Common myeloid progenitor, CD34-positive (primary cell): ENCODE results near the gene SGTB.
"Not testable (repeated sequence)": the region's sequence is repeated elsewhere in the genome, so short reads cannot be mapped to it uniquely, and the experiment has no call there.

Source experiments
- CTCF ChIA-PET: fragments of 350-600 bp; sonication (Branson Sonifier 250); formaldehyde crosslinking; loops from one replicate; lab custom pipeline; 2021; ENCODE audit warnings: antibody characterized with exemption; lab: Charles Lee
- POLR2A ChIA-PET: fragments of 350-600 bp; sonication (Branson Sonifier 250); formaldehyde crosslinking; loops from one replicate; lab custom pipeline; 2021; ENCODE audit warnings: antibody characterized with exemption; lab: Charles Lee
- DNase-seq, 3 donors: peaks; one replicate each; pipeline versions ENCODE4 v3.0.0 to v3.0.0-alpha.2; 2013
- H3K27ac ChIP-seq, 2 experiments: 1 replicate in 1 of 2; 2 replicates in 1 of 2; pipeline ENCODE4 v1.7.0; 2013; ENCODE audit warnings: inconsistent platforms in 2 of 2, low read length in 2 of 2, mild to moderate bottlenecking in 2 of 2, low read depth in 1 of 2, moderate library complexity in 1 of 2; ENCODE audit not compliant: severe bottlenecking in 2 of 2, insufficient read depth in 1 of 2, poor library complexity in 1 of 2
- H3K27me3 ChIP-seq, 5 experiments: replicated peaks in 2 of 5; 1 replicate in 3 of 5; 2 replicates in 2 of 5; pipeline versions ENCODE4 v1.6.1 to v1.7.0; 2013; ENCODE audit warnings: low read length in 4 of 5, mild to moderate bottlenecking in 2 of 5, moderate library complexity in 2 of 5, inconsistent platforms in 1 of 5; ENCODE audit not compliant: insufficient read depth in 5 of 5, control insufficient read depth in 4 of 5
- H3K36me3 ChIP-seq, 4 experiments: 1 replicate in 2 of 4; 2 replicates in 2 of 4; pipeline versions ENCODE4 v1.6.1 to v1.7.0; 2013; ENCODE audit warnings: low read length in 3 of 4, control low read depth in 1 of 4, mild to moderate bottlenecking in 1 of 4; ENCODE audit not compliant: control insufficient read depth in 4 of 4, insufficient read depth in 4 of 4
- H3K4me1 ChIP-seq, 4 experiments: 1 replicate in 3 of 4; 2 replicates in 1 of 4; pipeline versions ENCODE4 v1.6.1 to v1.7.1; 2013; ENCODE audit warnings: low read length in 3 of 4, mild to moderate bottlenecking in 3 of 4, control low read depth in 1 of 4, inconsistent platforms in 1 of 4, moderate library complexity in 1 of 4; ENCODE audit not compliant: control insufficient read depth in 4 of 4, insufficient read depth in 4 of 4; ENCODE audit errors: control extremely low read depth in 1 of 4
- H3K4me3 ChIP-seq, 7 experiments: 1 replicate in 4 of 7; 2 replicates in 3 of 7; pipeline versions ENCODE4 v1.5.1 to v1.7.0; 2013; ENCODE audit warnings: mild to moderate bottlenecking in 7 of 7, low read length in 6 of 7, moderate library complexity in 6 of 7, inconsistent platforms in 2 of 7, low read depth in 2 of 7, control low read depth in 1 of 7; ENCODE audit not compliant: insufficient read depth in 4 of 7, control insufficient read depth in 1 of 7; ENCODE audit errors: extremely low read depth in 1 of 7
- H3K9me3 ChIP-seq, 5 experiments: 1 replicate in 4 of 5; 2 replicates in 1 of 5; pipeline versions ENCODE4 v1.6.1 to v1.7.1; 2013; ENCODE audit warnings: low read length in 4 of 5, mild to moderate bottlenecking in 2 of 5, inconsistent platforms in 1 of 5, low read depth in 1 of 5, moderate library complexity in 1 of 5; ENCODE audit not compliant: control insufficient read depth in 4 of 5, insufficient read depth in 2 of 5; ENCODE audit errors: control extremely low read depth in 1 of 5
- WGBS: methylation state at CpG from one replicate; pipeline ENCODE4 v1.1.5; 2013; ENCODE audit not compliant: insufficient coverage; 5-methylcytosine and 5-hydroxymethylcytosine counted together

SGTB gene

GRCh38 chr5:65624025-65624570 is 97.8 kb downstream of the SGTB start, which contains the start of gene TRIM23:
Gene TRIM23, minus strand, starts transcription at chr5:65624333. Its CDS starts 59 bp downstream, at chr5:65624274.
- H3K27ac ChIP-seq: peak within 1 kb of the TSS; percentile 88 to 93
- peak; percentile 94 to 97 (median 96) for DNase-seq
- no peaks in the 10 kb centered on the region for H3K27me3 ChIP-seq
- peaks cover 20 to 31% (median 25%) of the 10 kb centered on the region in 4 experiments for H3K4me1 ChIP-seq
- POLR2A ChIA-PET: interaction anchor here (0.9 kb wide), 1 partner anchor 75 kb away, joined by 3 read pairs; no protein-coding TSS in a partner anchor
- 0% methylated on average over 26 of the region's 32 CpGs for WGBS
- peak within 1 kb of the TSS; percentile 89 to 100 (median 98) for H3K4me3 ChIP-seq
- CTCF ChIA-PET: interaction anchor here (0.6 to 1.1 kb wide), 4 partner anchors 8 to 61 kb away, joined by 3 to 4 read pairs (median 3); partner anchors contain the start of genes CENPK and PPWD1
- no peaks in the 10 kb centered on the region for H3K9me3 ChIP-seq
- H3K36me3 ChIP-seq: peaks cover 0 to 4% (median 0%) of the 10 kb centered on the region in 4 experiments

- H3K4me1 ChIP-seq: peaks cover 20 to 31% (median 25%) of the 10 kb centered on the region in 4 experiments
- peak overlapping the region; percentile 89 to 100 (median 98) for H3K4me3 ChIP-seq
- peaks cover 0 to 4% (median 0%) of the 10 kb centered on the region in 4 experiments for H3K36me3 ChIP-seq
- no peaks in the 10 kb centered on the region for H3K9me3 ChIP-seq
- ChIA-PET CTCF (interaction anchor here (0.6 to 1.1 kb wide), 4 partner anchors 9 to 60 kb away, joined by 3 to 4 read pairs (median 3); partner anchors contain the start of genes CENPK and PPWD1), POLR2A (interaction anchor here (0.9 kb wide), 1 partner anchor 76 kb away, joined by 3 read pairs; no protein-coding TSS in a partner anchor)
- peak overlapping the region; percentile 77 to 93 for H3K27ac ChIP-seq
- 4% methylated on average over 4 of the region's 9 CpGs for WGBS
- no peak for DNase-seq
- H3K27me3 ChIP-seq: no peaks in the 10 kb centered on the region
Measured at GRCh38 chr5:65623482-65623881, 98.4 kb downstream of the SGTB start.

- H3K9me3 ChIP-seq, CTCF ChIA-PET, H3K27ac ChIP-seq, DNase-seq, H3K27me3 ChIP-seq, H3K36me3 ChIP-seq, H3K4me3 ChIP-seq: not testable (repeated sequence)
- peaks cover 20 to 31% (median 25%) of the 10 kb centered on the region in 4 experiments for H3K4me1 ChIP-seq
- POLR2A ChIA-PET: interaction anchor here (0.6 kb wide), 1 partner anchor 65 kb away, joined by 3 read pairs; no protein-coding TSS in a partner anchor
- WGBS: 100% methylated on average over 2 of the region's 4 CpGs
Measured at GRCh38 chr5:65621961-65622360, 99.9 kb downstream of the SGTB start.

- ChIA-PET POLR2A (no interaction called here), CTCF (interaction anchor here (1.0 kb wide), 1 partner anchor 11 kb away, joined by 4 read pairs; no protein-coding TSS in a partner anchor)
- WGBS: 100% methylated on average over 2 of the region's 4 CpGs
- no peak for DNase-seq
- H3K4me1 ChIP-seq: peaks cover 9 to 19% (median 15%) of the 10 kb centered on the region in 4 experiments
- H3K4me3 ChIP-seq: no peak overlapping the region
- H3K9me3 ChIP-seq: no peaks in the 10 kb centered on the region
- H3K36me3 ChIP-seq: peaks cover 3 to 16% (median 4%) of the 10 kb centered on the region in 4 experiments
- H3K27ac ChIP-seq: no peak overlapping the region
- no peaks in the 10 kb centered on the region for H3K27me3 ChIP-seq
Measured at GRCh38 chr5:65620021-65620420, 101.9 kb downstream of the SGTB start.
